Uterus (tissue), 4 donors: Measurements from ENCODE around the gene HRH3. TPM values are rescaled to one million over a fixed set of nuclear protein-coding genes. Genes with fewer than 3 reads are reported as not detected.

ENCODE experiments used
- DNase-seq, 2 donors: peaks; one replicate each; pipeline ENCODE4 v3.0.0-alpha.2; 2019 to 2020
- H3K27ac ChIP-seq, 2 donors: fragments of 200-600 bp; sonication (generic); 1 replicate in 1 of 2; 2 replicates in 1 of 2; pipeline ENCODE4 v1.5.1; 2016 to 2018
- H3K27me3 ChIP-seq, 2 donors: fragments of 200-600 bp; sonication (generic); one replicate each; pipeline ENCODE4 v1.5.1; 2018 to 2019; ENCODE audit warnings: control low read depth in 1 of 2
- H3K36me3 ChIP-seq, 2 donors: fragments of 200-600 bp; sonication (generic); one replicate each; pipeline ENCODE4 v1.5.1; 2019; ENCODE audit warnings: control low read depth in 1 of 2
- H3K4me1 ChIP-seq, 2 donors: fragments of 200-600 bp; sonication (generic); one replicate each; pipeline ENCODE4 v1.5.1; 2018 to 2019; ENCODE audit warnings: control low read depth in 1 of 2
- H3K4me3 ChIP-seq, 2 donors: fragments of 200-600 bp; sonication (generic); 1 replicate in 1 of 2; 2 replicates in 1 of 2; pipeline ENCODE4 v1.5.1; 2018 to 2019; ENCODE audit warnings: mild to moderate bottlenecking in 1 of 2
- H3K9me3 ChIP-seq, 2 donors: fragments of 200-600 bp; sonication (generic); one replicate each; pipeline ENCODE4 v1.5.1; 2019; ENCODE audit warnings: control low read depth in 1 of 2
- POLR2A ChIP-seq, 2 donors: fragments of 450-650 bp; IDR thresholded peaks; one replicate each; pipeline ENCODE4 v1.6.1; 2016; ENCODE audit warnings: antibody characterized with exemption in 2 of 2, mild to moderate bottlenecking in 1 of 2, moderate library complexity in 1 of 2
- intact Hi-C: fragments of 100-400 bp; cut with DNase I; formaldehyde crosslinking; loops from one replicate; pipeline ENCODE4 v1.15.1; 2023; ENCODE audit warnings: low total_unique reads
- total RNA-seq, 4 donors: library from RNA; depleted of rRNA in 3 of 4; stranded (reverse); fragments of >200 nt in 3 of 4; gene quantifications; one replicate each; pipeline versions ENCODE4 v1.1.0 to v1.2.4, GENCODE V29; 2014 to 2023
- TF ChIP-seq, protein P1 (sequence below), 4 experiments: fragments of 200-600 bp in 2 of 4; fragments of 450-650 bp in 2 of 4; sonication (generic) in 2 of 4; IDR thresholded peaks; one replicate each; pipeline ENCODE4 v1.5.1; 2016 to 2019; ENCODE audit warnings: antibody characterized with exemption in 4 of 4, mild to moderate bottlenecking in 2 of 4, moderate library complexity in 1 of 4
- donor health status: DM: yes; HTN: yes; CAD: no.

Gene HRH3
- total RNA-seq, 4 donors from 2014 or later: not detected

GRCh38 chr20:62219101-62219991 lies 732 bp downstream of the HRH3 start:
- TF ChIP-seq, protein P1, sequence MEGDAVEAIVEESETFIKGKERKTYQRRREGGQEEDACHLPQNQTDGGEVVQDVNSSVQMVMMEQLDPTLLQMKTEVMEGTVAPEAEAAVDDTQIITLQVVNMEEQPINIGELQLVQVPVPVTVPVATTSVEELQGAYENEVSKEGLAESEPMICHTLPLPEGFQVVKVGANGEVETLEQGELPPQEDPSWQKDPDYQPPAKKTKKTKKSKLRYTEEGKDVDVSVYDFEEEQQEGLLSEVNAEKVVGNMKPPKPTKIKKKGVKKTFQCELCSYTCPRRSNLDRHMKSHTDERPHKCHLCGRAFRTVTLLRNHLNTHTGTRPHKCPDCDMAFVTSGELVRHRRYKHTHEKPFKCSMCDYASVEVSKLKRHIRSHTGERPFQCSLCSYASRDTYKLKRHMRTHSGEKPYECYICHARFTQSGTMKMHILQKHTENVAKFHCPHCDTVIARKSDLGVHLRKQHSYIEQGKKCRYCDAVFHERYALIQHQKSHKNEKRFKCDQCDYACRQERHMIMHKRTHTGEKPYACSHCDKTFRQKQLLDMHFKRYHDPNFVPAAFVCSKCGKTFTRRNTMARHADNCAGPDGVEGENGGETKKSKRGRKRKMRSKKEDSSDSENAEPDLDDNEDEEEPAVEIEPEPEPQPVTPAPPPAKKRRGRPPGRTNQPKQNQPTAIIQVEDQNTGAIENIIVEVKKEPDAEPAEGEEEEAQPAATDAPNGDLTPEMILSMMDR (IDR thresholded peaks at IDR 0.05): no peak
- no peak for TF ChIP-seq POLR2A (IDR thresholded peaks at IDR 0.05)
- Histone ChIP-seq H3K36me3 (no peaks in the 10 kb centered on the region), H3K4me1 (peaks cover 0 to 14% of the 10 kb centered on the region in 2 donors), H3K9me3 (no peaks in the 10 kb centered on the region), H3K4me3 (no peak overlapping the region), H3K27ac (no peak overlapping the region), H3K27me3 (peaks cover 8 to 47% of the 10 kb centered on the region in 2 donors)
- no peak for DNase-seq
- intact Hi-C loops: no loop called here

DNA sequence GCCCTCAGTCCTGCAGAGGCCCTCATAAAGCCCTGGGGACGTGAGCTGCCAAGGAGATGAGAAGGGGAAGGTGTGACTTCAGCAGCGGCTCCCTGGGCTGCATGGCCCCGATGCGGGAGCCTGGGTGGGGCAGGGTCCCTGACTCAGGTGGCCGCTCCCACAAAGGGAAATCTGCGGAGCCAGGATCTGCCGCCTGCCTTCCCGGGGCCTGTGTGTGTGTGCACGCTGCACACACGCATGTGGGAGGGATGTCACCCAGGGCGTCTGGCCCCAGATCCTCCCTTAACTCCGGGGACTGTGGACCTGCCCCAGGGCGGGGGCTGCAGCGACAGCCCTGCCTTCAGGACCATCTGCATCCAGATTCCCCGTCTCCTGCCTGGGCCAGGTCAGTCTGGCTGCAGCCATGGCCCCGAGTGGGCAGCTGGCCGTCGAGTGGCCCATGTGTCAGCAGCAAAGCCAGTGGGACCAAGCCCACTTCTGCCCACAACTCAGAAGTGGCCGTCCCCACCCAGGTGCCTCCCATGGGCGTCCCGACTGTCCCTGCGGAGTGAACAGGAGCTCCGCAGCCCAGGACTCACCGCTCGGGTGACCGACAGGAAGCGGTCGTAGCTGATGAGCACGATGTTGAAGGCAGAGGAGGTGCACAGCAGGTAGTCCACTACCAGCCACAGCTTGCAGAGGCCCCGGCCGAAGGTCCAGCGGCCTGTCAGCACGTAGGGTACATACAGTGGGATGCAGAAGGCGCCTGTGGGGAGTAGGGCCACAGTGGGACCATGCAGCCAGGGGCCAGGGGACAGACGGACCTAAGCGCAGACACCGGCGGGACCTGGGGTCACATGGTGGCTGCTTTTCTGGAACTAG lies 1.9 kb downstream of the HRH3 start:
- H3K4me3 ChIP-seq: no peak overlapping the region
- TF ChIP-seq POLR2A (IDR thresholded peaks at IDR 0.05): no peak
- TF ChIP-seq, protein P1 (IDR thresholded peaks at IDR 0.05): no peak
- H3K27ac ChIP-seq: no peak overlapping the region
- no peaks in the 10 kb centered on the region for H3K9me3 ChIP-seq
- peaks cover 0 to 14% of the 10 kb centered on the region in 2 donors for H3K4me1 ChIP-seq
- peaks cover 8 to 47% of the 10 kb centered on the region in 2 donors for H3K27me3 ChIP-seq
- DNase-seq: no peak
- H3K36me3 ChIP-seq: no peaks in the 10 kb centered on the region
- intact Hi-C loops: no loop called here

GRCh38 chr20:62216636-62217566 lies 3.2 kb downstream of the HRH3 start:
- H3K4me3 ChIP-seq: no peak overlapping the region
- DNase-seq: no peak
- intact Hi-C loops: no loop called here
- TF ChIP-seq, protein P1 (IDR thresholded peaks at IDR 0.05): no peak
- no peak for TF ChIP-seq POLR2A (IDR thresholded peaks at IDR 0.05)
- peaks cover 0 to 14% of the 10 kb centered on the region in 2 donors for H3K4me1 ChIP-seq
- no peaks in the 10 kb centered on the region for H3K9me3 ChIP-seq
- H3K27ac ChIP-seq: no peak overlapping the region
- H3K36me3 ChIP-seq: no peaks in the 10 kb centered on the region
- peaks cover 8 to 39% of the 10 kb centered on the region in 2 donors for H3K27me3 ChIP-seq

DNA sequence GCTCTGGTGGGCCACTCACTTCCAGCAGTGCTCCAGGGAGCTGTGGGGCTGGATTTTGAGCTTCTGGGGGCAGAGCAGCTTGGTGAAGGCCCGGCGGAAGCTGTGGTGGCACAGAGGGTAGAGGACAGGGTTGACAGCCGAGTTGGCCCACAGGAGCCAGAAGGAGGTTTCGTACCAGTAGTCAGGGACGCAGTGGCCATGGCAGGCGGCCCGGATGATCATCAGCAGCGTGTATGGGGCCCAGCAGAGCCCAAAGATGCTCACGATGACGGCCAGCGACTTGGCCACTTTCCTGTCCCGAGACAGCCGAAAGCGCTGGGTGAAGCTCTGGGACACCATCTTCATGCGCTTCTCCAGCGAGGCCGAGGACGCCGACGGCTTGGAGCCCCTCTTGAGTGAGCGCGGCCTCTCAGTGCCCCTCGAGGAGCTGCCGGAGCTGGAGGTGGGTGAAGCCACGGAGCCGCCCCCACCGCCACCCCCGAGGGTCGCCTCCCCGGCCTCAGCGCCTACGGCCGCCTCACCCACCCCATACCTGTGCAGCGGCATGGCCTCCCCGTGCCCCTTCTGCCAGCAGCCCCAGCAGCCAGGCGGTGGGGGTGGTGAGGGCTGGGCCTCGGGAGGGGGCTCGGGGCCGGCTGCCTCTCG lies 4.0 kb downstream of the HRH3 start:
- H3K27me3 ChIP-seq: peaks cover 8 to 37% of the 10 kb centered on the region in 2 donors

More for the DNA sequence above, 4.0 kb downstream of the HRH3 start:
- no peak overlapping the region for H3K27ac ChIP-seq
- H3K4me3 ChIP-seq: no peak overlapping the region
- H3K36me3 ChIP-seq: no peaks in the 10 kb centered on the region
- peaks cover 0 to 14% of the 10 kb centered on the region in 2 donors for H3K4me1 ChIP-seq
- intact Hi-C loops: no loop called here
- H3K9me3 ChIP-seq: no peaks in the 10 kb centered on the region
- TF ChIP-seq, protein P1 (IDR thresholded peaks at IDR 0.05): no peak
- TF ChIP-seq POLR2A (IDR thresholded peaks at IDR 0.05): no peak
- no peak for DNase-seq
